Transverse colon (tissue), 4 donors: ENCODE measurements around the gene LRCH3.

Experiments
- EP300 ChIP-seq: sonication (generic); formaldehyde crosslinking; IDR thresholded peaks from one replicate; pipeline ENCODE4 v1.6.1; 2017; ENCODE audit warnings: antibody characterized with exemption, low read depth
- POLR2AphosphoS5 ChIP-seq, 3 donors: sonication (generic); formaldehyde crosslinking; IDR thresholded peaks; one replicate each; pipeline ENCODE4 v1.6.1; 2016; ENCODE audit warnings: antibody characterized with exemption in 3 of 3
- TF ChIP-seq, protein P1 (sequence below), 5 experiments: fragments of 200-600 bp in 3 of 5; fragments of 450-650 bp in 2 of 5; sonication (generic) in 3 of 5; IDR thresholded peaks; 1 replicate in 2 of 5; 2 replicates in 3 of 5; pipeline ENCODE4 v1.5.1; 2016 to 2017; ENCODE audit warnings: antibody characterized with exemption in 5 of 5, inconsistent platforms in 3 of 5, mild to moderate bottlenecking in 2 of 5, moderate library complexity in 1 of 5

GRCh38 chr3:197749315-197749600, 41.8 kb upstream of the LRCH3 start:
- TF ChIP-seq EP300 (no peak), POLR2AphosphoS5 (IDR thresholded peaks at IDR 0.05) (peak in 2 of 3 donors; percentile 23)
- TF ChIP-seq, protein P1, sequence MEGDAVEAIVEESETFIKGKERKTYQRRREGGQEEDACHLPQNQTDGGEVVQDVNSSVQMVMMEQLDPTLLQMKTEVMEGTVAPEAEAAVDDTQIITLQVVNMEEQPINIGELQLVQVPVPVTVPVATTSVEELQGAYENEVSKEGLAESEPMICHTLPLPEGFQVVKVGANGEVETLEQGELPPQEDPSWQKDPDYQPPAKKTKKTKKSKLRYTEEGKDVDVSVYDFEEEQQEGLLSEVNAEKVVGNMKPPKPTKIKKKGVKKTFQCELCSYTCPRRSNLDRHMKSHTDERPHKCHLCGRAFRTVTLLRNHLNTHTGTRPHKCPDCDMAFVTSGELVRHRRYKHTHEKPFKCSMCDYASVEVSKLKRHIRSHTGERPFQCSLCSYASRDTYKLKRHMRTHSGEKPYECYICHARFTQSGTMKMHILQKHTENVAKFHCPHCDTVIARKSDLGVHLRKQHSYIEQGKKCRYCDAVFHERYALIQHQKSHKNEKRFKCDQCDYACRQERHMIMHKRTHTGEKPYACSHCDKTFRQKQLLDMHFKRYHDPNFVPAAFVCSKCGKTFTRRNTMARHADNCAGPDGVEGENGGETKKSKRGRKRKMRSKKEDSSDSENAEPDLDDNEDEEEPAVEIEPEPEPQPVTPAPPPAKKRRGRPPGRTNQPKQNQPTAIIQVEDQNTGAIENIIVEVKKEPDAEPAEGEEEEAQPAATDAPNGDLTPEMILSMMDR (IDR thresholded peaks at IDR 0.05), result no peak
